ENCODE results near the gene OTUB1.

OTUB1 gene

GRCh38 chr11:64022125-64022784 lies 36.0 kb downstream of the OTUB1 start:
- H3K79me2 ChIP-seq (ENCODE audit: low read length), result no peaks in the 10 kb centered on the region
- H4K20me1 ChIP-seq (ENCODE audit: insufficient read depth, low read length), result 0 out of 2 replicates have a peak, but pooled peaks cover 3% of the 10 kb centered on the region
- H3K36me3 ChIP-seq (replicated peaks; ENCODE audit: low read depth, low read length), result no peaks in the 10 kb centered on the region
- no peak overlapping the region for H3K9ac ChIP-seq (ENCODE audit: low read length)
- H3K4me1 ChIP-seq (ENCODE audit: low read length), result no peaks in the 10 kb centered on the region
- H2AFZ ChIP-seq (ENCODE audit: low read depth, low read length), result no peak overlapping the region
- TF ChIP-seq, protein P1, sequence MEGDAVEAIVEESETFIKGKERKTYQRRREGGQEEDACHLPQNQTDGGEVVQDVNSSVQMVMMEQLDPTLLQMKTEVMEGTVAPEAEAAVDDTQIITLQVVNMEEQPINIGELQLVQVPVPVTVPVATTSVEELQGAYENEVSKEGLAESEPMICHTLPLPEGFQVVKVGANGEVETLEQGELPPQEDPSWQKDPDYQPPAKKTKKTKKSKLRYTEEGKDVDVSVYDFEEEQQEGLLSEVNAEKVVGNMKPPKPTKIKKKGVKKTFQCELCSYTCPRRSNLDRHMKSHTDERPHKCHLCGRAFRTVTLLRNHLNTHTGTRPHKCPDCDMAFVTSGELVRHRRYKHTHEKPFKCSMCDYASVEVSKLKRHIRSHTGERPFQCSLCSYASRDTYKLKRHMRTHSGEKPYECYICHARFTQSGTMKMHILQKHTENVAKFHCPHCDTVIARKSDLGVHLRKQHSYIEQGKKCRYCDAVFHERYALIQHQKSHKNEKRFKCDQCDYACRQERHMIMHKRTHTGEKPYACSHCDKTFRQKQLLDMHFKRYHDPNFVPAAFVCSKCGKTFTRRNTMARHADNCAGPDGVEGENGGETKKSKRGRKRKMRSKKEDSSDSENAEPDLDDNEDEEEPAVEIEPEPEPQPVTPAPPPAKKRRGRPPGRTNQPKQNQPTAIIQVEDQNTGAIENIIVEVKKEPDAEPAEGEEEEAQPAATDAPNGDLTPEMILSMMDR (IDR thresholded peaks at IDR 0.05; ENCODE audit: low read depth, low read length), result no peak
- no peak for TF ChIP-seq EZH2phosphoT487 (IDR thresholded peaks at IDR 0.05; ENCODE audit: low read depth)
- peaks cover 7% of the 10 kb centered on the region; the same call in 1 of the 2 replicates for H3K27me3 ChIP-seq (ENCODE audit: low read depth, low read length)
- H3K27ac ChIP-seq (ENCODE audit: low read length), result no peak overlapping the region
- H3K9me3 ChIP-seq (ENCODE audit: insufficient read depth, low read length), result no peaks in the 10 kb centered on the region
- H3K4me3 ChIP-seq (ENCODE audit: low read length), result no peak overlapping the region
- no peak overlapping the region for H3K4me2 ChIP-seq (ENCODE audit: low read length)

GRCh38 chr11:64023712-64024710 lies 37.8 kb downstream of the OTUB1 start:
- H2AFZ ChIP-seq (ENCODE audit: low read depth, low read length), result no peak overlapping the region
- 0 out of 2 replicates have a peak, but pooled peaks cover 3% of the 10 kb centered on the region for H4K20me1 ChIP-seq (ENCODE audit: insufficient read depth, low read length)
- no peak overlapping the region for H3K27ac ChIP-seq (ENCODE audit: low read length)
- no peaks in the 10 kb centered on the region for H3K36me3 ChIP-seq (replicated peaks; ENCODE audit: low read depth, low read length)
- H3K79me2 ChIP-seq (ENCODE audit: low read length), result no peaks in the 10 kb centered on the region
- H3K27me3 ChIP-seq (ENCODE audit: low read depth, low read length), result peaks cover 18% of the 10 kb centered on the region
- TF ChIP-seq, protein P1 (IDR thresholded peaks at IDR 0.05; ENCODE audit: low read depth, low read length), result no peak
- no peak for TF ChIP-seq EZH2phosphoT487 (IDR thresholded peaks at IDR 0.05; ENCODE audit: low read depth)
- no peak overlapping the region for H3K4me3 ChIP-seq (ENCODE audit: low read length)
- no peak overlapping the region for H3K9ac ChIP-seq (ENCODE audit: low read length)
- no peaks in the 10 kb centered on the region for H3K9me3 ChIP-seq (ENCODE audit: insufficient read depth, low read length)
- H3K4me2 ChIP-seq (ENCODE audit: low read length), result no peak overlapping the region
- no peaks in the 10 kb centered on the region for H3K4me1 ChIP-seq (ENCODE audit: low read length)

- Histone ChIP-seq H3K9ac (ENCODE audit: low read length) (no peak overlapping the region), H3K27me3 (ENCODE audit: low read depth, low read length) (peaks cover 27% of the 10 kb centered on the region), H2AFZ (ENCODE audit: low read depth, low read length) (no peak overlapping the region), H3K9me3 (ENCODE audit: insufficient read depth, low read length) (no peaks in the 10 kb centered on the region), H3K79me2 (ENCODE audit: low read length) (no peaks in the 10 kb centered on the region), H3K27ac (ENCODE audit: low read length) (no peak overlapping the region), H3K4me2 (ENCODE audit: low read length) (no peak overlapping the region), H3K4me3 (ENCODE audit: low read length) (no peak overlapping the region), H3K4me1 (ENCODE audit: low read length) (no peaks in the 10 kb centered on the region), H3K36me3 (replicated peaks; ENCODE audit: low read depth, low read length) (no peaks in the 10 kb centered on the region), H4K20me1 (ENCODE audit: insufficient read depth, low read length) (0 out of 2 replicates have a peak, but pooled peaks cover 3% of the 10 kb centered on the region)
- no peak for TF ChIP-seq EZH2phosphoT487 (IDR thresholded peaks at IDR 0.05; ENCODE audit: low read depth)
- TF ChIP-seq, protein P1 (IDR thresholded peaks at IDR 0.05; ENCODE audit: low read depth, low read length), result no peak
Observed at GRCh38 chr11:64025205-64025604, 39.0 kb downstream of the OTUB1 start.

Data from OCI-LY3 (cell line).